ENCODE results near the gene PRKD1. TPM values are rescaled to one million over a fixed set of nuclear protein-coding genes. Genes with fewer than 3 reads are reported as not detected.

Gene PRKD1
- total RNA-seq, 1 experiment from 2014 or later = not detected

DNA sequence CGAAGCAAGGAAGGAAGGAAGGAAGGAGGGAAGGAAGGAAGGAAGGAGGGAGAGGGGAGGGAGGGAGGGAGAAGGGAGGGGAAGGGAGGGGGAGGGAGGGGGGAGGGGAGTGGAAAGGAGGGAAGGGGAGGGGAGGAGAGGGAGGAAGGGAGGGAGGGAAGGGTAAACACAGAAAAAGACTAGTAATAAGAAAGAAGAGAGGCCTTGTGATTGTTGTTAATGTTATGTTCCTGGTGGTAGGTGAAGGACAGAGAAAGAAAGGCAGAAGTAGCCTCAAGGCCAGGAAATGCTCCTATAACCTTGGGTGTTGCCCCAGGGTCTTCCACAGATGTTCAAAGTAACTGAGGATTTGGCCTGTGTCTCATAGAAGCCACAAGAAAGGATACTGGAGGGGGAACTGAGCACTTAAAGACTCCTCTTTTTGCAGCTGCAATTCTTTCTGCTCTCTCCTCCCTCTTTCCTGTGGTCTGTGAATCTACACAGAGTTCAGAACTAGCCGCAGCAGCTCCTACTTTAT is 164.2 kb downstream of the PRKD1 start:
- Histone ChIP-seq H2AFZ (ENCODE audit: low read depth, low read length, poor library complexity, severe bottlenecking) (no peak overlapping the region), H3K36me3 (ENCODE audit: control insufficient read depth in 1 of 2, insufficient read depth in 2 of 2, low read length in 2 of 2) (no peaks in the 10 kb centered on the region), H3K4me3 (replicated peaks in 1 of 2; ENCODE audit: low read depth in 1 of 2, low read length in 2 of 2) (no peak overlapping the region), H3K4me1 (ENCODE audit: control insufficient read depth in 1 of 2, insufficient read depth in 2 of 2, low read length in 2 of 2) (no peaks in the 10 kb centered on the region), H3K9ac (ENCODE audit: low read length) (no peak overlapping the region), H3K4me2 (ENCODE audit: low read length) (no peak overlapping the region), H3K9me3 (ENCODE audit: control insufficient read depth in 1 of 2, insufficient read depth in 1 of 2, low read depth in 1 of 2, low read length in 2 of 2) (peaks cover 8 to 13% of the 10 kb centered on the region in 2 experiments; a peak in 3 of 4 replicates), H4K20me1 (ENCODE audit: insufficient read depth) (no peaks in the 10 kb centered on the region), H3K79me2 (ENCODE audit: insufficient read depth, low read length) (no peaks in the 10 kb centered on the region), H3K27ac (ENCODE audit: low read depth, low read length) (no peak overlapping the region), H3K27me3 (ENCODE audit: insufficient read depth, low read length) (no peaks in the 10 kb centered on the region), H3K9me2 (ENCODE audit: insufficient read depth) (no peaks in the 10 kb centered on the region)
- intact Hi-C loops (cut with micrococcal nuclease) = no loop called here
- no TSS peak for BruUV-seq (replicated peaks)
- no peak for TF ChIP-seq SP1 (IDR thresholded peaks at IDR 0.05; ENCODE audit: low read depth)
- TF ChIP-seq ELF1 (IDR thresholded peaks at IDR 0.05; ENCODE audit: borderline replicate concordance, low read depth) = no peak
- ATAC-seq = no peak
- ChIA-PET CTCF (no interaction called here), POLR2A (no interaction called here), RAD21 (ENCODE audit: low non-redundant PET in 1 of 2, low total read pairs in 2 of 2, uncharacterized antibody in 2 of 2, unreplicated experiment in 2 of 2) (no interaction called here)
- DNase-seq (ENCODE audit: low read depth, low spot score) = no peak

DNA sequence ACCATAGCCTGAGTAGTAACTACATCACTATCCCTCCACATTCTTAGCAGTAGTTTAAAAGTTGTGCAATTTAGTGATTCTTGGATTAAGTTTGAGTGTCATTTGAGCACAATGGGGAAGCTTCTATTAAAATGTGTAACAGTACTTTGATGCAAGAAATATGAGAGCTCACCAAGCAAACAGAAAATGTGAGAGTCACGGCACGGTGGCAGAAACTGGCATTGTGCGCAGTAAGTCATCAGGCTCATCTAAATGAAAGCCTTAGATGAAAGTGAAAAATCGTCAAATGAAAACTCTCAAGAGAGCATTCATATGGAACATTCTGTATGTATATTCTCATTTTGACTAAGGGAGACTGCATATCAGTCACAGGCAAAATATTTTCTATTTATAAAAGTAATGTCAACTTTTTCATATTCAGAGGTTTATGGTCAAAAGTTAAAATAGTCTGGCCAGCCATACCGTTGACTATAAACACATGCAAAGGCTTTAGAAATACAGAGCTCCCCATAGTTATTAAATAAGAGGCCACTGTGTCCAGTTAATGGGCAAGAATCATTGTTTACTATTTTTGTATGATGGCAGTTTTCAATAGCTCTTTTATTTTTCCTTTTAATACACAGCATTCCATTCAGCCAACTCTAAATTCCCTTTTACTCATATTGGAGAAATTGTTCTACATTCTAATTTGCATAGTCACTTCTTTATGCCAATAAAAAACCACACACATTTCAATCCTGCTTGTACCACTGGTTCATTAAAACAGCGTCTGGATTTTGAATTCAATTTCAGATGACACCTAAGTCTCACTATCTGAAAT is 167.9 kb downstream of the PRKD1 start:
- Histone ChIP-seq H3K4me1 (ENCODE audit: control insufficient read depth in 1 of 2, insufficient read depth in 2 of 2, low read length in 2 of 2) (no peaks in the 10 kb centered on the region), H3K4me3 (replicated peaks in 1 of 2; ENCODE audit: low read depth in 1 of 2, low read length in 2 of 2) (no peak overlapping the region), H3K9ac (ENCODE audit: low read length) (no peak overlapping the region), H4K20me1 (ENCODE audit: insufficient read depth) (no peaks in the 10 kb centered on the region), H3K79me2 (ENCODE audit: insufficient read depth, low read length) (no peaks in the 10 kb centered on the region), H3K36me3 (ENCODE audit: control insufficient read depth in 1 of 2, insufficient read depth in 2 of 2, low read length in 2 of 2) (no peaks in the 10 kb centered on the region), H3K27ac (ENCODE audit: low read depth, low read length) (no peak overlapping the region), H3K4me2 (ENCODE audit: low read length) (no peak overlapping the region), H2AFZ (ENCODE audit: low read depth, low read length, poor library complexity, severe bottlenecking) (no peak overlapping the region), H3K9me3 (ENCODE audit: control insufficient read depth in 1 of 2, insufficient read depth in 1 of 2, low read depth in 1 of 2, low read length in 2 of 2) (peaks cover 13% of the 10 kb centered on the region in 2 experiments; a peak in 3 of 4 replicates), H3K9me2 (ENCODE audit: insufficient read depth) (no peaks in the 10 kb centered on the region), H3K27me3 (ENCODE audit: insufficient read depth, low read length) (no peaks in the 10 kb centered on the region)
- intact Hi-C loops (cut with micrococcal nuclease) = no loop called here
- CTCF ChIA-PET = no interaction called here
- DNase-seq (ENCODE audit: low read depth, low spot score) = no peak
- BruUV-seq (replicated peaks) = no TSS peak
- no peak for ATAC-seq
- RAD21 ChIA-PET (ENCODE audit: low non-redundant PET in 1 of 2, low total read pairs in 2 of 2, uncharacterized antibody in 2 of 2, unreplicated experiment in 2 of 2) = no interaction called here
- POLR2A ChIA-PET = no interaction called here
- TF ChIP-seq FOSL1 (IDR thresholded peaks at IDR 0.05; ENCODE audit: low read depth) = no peak
- no peak for TF ChIP-seq CBX3 (IDR thresholded peaks at IDR 0.05; ENCODE audit: low read depth)
- TF ChIP-seq, protein P1, sequence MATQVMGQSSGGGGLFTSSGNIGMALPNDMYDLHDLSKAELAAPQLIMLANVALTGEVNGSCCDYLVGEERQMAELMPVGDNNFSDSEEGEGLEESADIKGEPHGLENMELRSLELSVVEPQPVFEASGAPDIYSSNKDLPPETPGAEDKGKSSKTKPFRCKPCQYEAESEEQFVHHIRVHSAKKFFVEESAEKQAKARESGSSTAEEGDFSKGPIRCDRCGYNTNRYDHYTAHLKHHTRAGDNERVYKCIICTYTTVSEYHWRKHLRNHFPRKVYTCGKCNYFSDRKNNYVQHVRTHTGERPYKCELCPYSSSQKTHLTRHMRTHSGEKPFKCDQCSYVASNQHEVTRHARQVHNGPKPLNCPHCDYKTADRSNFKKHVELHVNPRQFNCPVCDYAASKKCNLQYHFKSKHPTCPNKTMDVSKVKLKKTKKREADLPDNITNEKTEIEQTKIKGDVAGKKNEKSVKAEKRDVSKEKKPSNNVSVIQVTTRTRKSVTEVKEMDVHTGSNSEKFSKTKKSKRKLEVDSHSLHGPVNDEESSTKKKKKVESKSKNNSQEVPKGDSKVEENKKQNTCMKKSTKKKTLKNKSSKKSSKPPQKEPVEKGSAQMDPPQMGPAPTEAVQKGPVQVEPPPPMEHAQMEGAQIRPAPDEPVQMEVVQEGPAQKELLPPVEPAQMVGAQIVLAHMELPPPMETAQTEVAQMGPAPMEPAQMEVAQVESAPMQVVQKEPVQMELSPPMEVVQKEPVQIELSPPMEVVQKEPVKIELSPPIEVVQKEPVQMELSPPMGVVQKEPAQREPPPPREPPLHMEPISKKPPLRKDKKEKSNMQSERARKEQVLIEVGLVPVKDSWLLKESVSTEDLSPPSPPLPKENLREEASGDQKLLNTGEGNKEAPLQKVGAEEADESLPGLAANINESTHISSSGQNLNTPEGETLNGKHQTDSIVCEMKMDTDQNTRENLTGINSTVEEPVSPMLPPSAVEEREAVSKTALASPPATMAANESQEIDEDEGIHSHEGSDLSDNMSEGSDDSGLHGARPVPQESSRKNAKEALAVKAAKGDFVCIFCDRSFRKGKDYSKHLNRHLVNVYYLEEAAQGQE (IDR thresholded peaks at IDR 0.05; ENCODE audit: low read depth) = no peak
- TF ChIP-seq EZH2phosphoT487 (IDR thresholded peaks at IDR 0.05; ENCODE audit: borderline replicate concordance) = no peak
- TF ChIP-seq, protein P2, sequence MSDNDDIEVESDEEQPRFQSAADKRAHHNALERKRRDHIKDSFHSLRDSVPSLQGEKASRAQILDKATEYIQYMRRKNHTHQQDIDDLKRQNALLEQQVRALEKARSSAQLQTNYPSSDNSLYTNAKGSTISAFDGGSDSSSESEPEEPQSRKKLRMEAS (IDR thresholded peaks at IDR 0.05) = no peak
- no peak for TF ChIP-seq TCF7L2 (IDR thresholded peaks at IDR 0.05; ENCODE audit: borderline replicate concordance, extremely low read depth, insufficient read depth, insufficient read length)
- TF ChIP-seq EZH2 (IDR thresholded peaks at IDR 0.05) = no peak
- TF ChIP-seq POLR2AphosphoS5 (IDR thresholded peaks at IDR 0.05; ENCODE audit: low read depth, low read length) = no peak

Data from HCT116 (cell line).